HG03095 (cell line): ENCODE measurements around the gene XCL1.
"Not testable (repeated sequence)": the region's sequence is repeated elsewhere in the genome, so short reads cannot be mapped to it uniquely, and the experiment has no call there.

ENCODE experiments used
- ATAC-seq: cut with Tn5 transposase; IDR thresholded peaks from one replicate; pipeline ENCODE4 v1.9.1; 2021; ENCODE audit warnings: moderate library complexity; ENCODE audit not compliant: unreplicated experiment

Gene XCL1

GRCh38 chr1:168576245-168576688 lies at the start of gene XCL1:
Gene XCL1, plus strand, starts transcription at chr1:168576605. Its CDS starts 33 bp downstream, at chr1:168576638.
- ATAC-seq = not testable (repeated sequence)

GRCh38 chr1:168529518-168529917 lies 46.9 kb upstream of the XCL1 start:
- no peak for ATAC-seq

- no peak for ATAC-seq
Measured at GRCh38 chr1:168531615-168532345, 44.6 kb upstream of the XCL1 start.

- peak; percentile 63 for ATAC-seq
Measured at GRCh38 chr1:168535536-168535935, 40.9 kb upstream of the XCL1 start.

GRCh38 chr1:168540798-168541197 lies 35.6 kb upstream of the XCL1 start:
- ATAC-seq = not testable (repeated sequence)

GRCh38 chr1:168542978-168543377 lies 33.4 kb upstream of the XCL1 start:
- not testable (repeated sequence) for ATAC-seq

GRCh38 chr1:168543840-168544498 lies 32.4 kb upstream of the XCL1 start, which contains the start of gene XCL2:
Gene XCL2, minus strand, starts transcription at chr1:168543997. Its CDS starts 33 bp downstream, at chr1:168543964.
- not testable (repeated sequence) for ATAC-seq

GRCh38 chr1:168545678-168546552 lies 30.5 kb upstream of the XCL1 start:
- not testable (repeated sequence) for ATAC-seq

- ATAC-seq = not testable (repeated sequence)
Measured at GRCh38 chr1:168546553-168546895, 29.9 kb upstream of the XCL1 start.

- no peak for ATAC-seq
Measured at GRCh38 chr1:168550971-168551370, 25.4 kb upstream of the XCL1 start.

GRCh38 chr1:168551688-168552087 lies 24.7 kb upstream of the XCL1 start:
- no peak for ATAC-seq

GRCh38 chr1:168552961-168553360 lies 23.4 kb upstream of the XCL1 start:
- ATAC-seq = no peak

GRCh38 chr1:168553680-168554553 lies 22.5 kb upstream of the XCL1 start:
- no peak for ATAC-seq

- ATAC-seq = no peak
Measured at GRCh38 chr1:168554603-168555483, 21.6 kb upstream of the XCL1 start.

- ATAC-seq = no peak
Measured at GRCh38 chr1:168555508-168556046, 20.8 kb upstream of the XCL1 start.

GRCh38 chr1:168556647-168557046 lies 19.8 kb upstream of the XCL1 start:
- ATAC-seq = no peak

- no peak for ATAC-seq
Measured at GRCh38 chr1:168560370-168560769, 16.0 kb upstream of the XCL1 start.

- no peak for ATAC-seq
Measured at GRCh38 chr1:168561989-168562388, 14.4 kb upstream of the XCL1 start.

- no peak for ATAC-seq
Measured at GRCh38 chr1:168565825-168566224, 10.6 kb upstream of the XCL1 start.
